GM13976 (cell line): Measurements from ENCODE around the gene LRRC8A.

Source experiments
- DNase-seq: peaks from one replicate; pipeline ENCODE4 v3.0.0; 2012; ENCODE audit warnings: low spot score
- in situ Hi-C: fragments of 300-500 bp; cut with MboI; formaldehyde crosslinking; loops from one replicate; pipeline ENCODE4 v1.12.0; 2022; ENCODE audit warnings: low sequenced_read_pairs, mixed read lengths, inconsistent platforms; ENCODE audit not compliant: unreplicated experiment
- TF ChIP-seq, protein P1 (sequence below): IDR thresholded peaks from 2 replicates; pipeline ENCODE4 v1.5.1; 2012; ENCODE audit warnings: borderline replicate concordance, mild to moderate bottlenecking; ENCODE audit not compliant: insufficient read depth; ENCODE audit errors: extremely low read depth, missing control alignments, control extremely low read depth

Gene LRRC8A

DNA sequence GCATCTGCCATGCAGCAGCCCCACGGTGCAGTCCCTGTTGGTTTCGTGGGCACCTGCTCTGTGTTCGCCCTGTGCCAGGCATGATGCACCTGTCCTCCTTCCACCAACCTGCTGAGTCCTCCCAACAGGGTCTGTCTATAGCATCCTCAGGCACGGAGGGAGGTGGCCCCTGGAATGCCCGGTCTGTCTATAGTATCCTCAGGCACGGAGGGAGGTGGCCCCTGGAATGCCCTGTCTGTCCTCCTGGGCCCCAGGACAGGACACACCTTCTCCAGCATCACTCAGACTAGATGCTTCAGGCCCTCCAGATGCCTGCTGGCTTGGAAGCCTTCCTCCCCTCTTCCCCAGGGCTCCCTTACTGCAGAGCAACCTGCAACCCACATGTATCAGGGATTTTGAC, 29.0 kb downstream of the LRRC8A start:
- in situ Hi-C loops: no loop called here
- no peak for DNase-seq
- TF ChIP-seq, protein P1, sequence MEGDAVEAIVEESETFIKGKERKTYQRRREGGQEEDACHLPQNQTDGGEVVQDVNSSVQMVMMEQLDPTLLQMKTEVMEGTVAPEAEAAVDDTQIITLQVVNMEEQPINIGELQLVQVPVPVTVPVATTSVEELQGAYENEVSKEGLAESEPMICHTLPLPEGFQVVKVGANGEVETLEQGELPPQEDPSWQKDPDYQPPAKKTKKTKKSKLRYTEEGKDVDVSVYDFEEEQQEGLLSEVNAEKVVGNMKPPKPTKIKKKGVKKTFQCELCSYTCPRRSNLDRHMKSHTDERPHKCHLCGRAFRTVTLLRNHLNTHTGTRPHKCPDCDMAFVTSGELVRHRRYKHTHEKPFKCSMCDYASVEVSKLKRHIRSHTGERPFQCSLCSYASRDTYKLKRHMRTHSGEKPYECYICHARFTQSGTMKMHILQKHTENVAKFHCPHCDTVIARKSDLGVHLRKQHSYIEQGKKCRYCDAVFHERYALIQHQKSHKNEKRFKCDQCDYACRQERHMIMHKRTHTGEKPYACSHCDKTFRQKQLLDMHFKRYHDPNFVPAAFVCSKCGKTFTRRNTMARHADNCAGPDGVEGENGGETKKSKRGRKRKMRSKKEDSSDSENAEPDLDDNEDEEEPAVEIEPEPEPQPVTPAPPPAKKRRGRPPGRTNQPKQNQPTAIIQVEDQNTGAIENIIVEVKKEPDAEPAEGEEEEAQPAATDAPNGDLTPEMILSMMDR: no peak

DNA sequence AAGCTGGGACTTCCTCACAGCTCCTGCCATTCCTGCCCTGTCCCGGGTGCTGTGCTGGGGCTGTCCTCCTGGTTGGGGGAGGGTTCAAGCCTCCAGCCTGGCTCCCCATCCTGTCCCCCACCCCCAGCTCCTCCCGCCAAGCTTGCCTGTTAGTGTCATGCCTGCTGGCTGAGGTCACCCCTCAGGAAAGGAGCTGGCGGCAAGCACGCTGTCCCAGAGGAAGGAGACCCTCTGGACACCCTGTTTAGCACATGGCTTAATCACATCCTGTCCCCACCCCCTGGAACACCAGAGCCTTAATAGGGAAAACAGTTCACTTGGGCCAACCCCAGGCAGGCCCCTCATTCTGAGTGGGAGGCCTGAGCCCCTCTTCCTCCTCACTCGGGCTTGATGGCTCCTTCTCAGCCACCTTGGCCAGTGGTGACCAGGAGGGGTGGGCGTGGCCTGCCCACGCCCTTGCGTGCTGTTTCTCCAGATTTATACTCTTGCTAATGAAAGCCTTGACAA, 29.6 kb downstream of the LRRC8A start:
- in situ Hi-C loops: no loop called here
- TF ChIP-seq, protein P1: no peak
- no peak for DNase-seq

DNA sequence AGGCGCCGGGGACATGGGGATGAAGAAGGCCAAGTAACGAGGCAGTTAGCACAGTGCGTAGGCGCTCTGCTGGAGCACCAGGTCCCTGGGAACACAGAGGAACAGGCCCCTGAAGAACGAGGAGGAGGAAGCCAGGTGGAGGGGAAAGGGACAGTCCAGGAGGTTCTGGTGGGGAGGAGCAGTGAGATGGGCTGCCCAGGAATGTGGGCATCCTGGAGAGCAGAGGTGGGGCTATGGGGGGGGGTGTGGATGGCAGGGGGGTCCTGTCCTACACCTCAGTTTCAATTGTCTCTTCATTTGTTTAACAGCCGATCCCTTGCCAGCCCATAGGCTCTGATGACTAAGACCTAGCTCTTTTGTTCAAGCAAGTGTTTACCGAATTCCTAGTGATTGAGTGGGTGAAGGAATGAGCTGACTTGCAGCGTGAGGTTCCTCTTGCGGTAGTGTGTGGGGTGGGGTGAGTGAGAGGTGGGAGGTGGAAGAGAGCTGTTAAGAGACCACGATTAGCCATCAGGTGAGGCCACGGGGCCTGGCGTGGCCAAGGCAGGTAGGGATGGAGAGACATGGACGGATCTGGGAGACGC, 30.4 kb downstream of the LRRC8A start:
- in situ Hi-C loops: no loop called here
- DNase-seq: no peak
- TF ChIP-seq, protein P1: no peak

DNA sequence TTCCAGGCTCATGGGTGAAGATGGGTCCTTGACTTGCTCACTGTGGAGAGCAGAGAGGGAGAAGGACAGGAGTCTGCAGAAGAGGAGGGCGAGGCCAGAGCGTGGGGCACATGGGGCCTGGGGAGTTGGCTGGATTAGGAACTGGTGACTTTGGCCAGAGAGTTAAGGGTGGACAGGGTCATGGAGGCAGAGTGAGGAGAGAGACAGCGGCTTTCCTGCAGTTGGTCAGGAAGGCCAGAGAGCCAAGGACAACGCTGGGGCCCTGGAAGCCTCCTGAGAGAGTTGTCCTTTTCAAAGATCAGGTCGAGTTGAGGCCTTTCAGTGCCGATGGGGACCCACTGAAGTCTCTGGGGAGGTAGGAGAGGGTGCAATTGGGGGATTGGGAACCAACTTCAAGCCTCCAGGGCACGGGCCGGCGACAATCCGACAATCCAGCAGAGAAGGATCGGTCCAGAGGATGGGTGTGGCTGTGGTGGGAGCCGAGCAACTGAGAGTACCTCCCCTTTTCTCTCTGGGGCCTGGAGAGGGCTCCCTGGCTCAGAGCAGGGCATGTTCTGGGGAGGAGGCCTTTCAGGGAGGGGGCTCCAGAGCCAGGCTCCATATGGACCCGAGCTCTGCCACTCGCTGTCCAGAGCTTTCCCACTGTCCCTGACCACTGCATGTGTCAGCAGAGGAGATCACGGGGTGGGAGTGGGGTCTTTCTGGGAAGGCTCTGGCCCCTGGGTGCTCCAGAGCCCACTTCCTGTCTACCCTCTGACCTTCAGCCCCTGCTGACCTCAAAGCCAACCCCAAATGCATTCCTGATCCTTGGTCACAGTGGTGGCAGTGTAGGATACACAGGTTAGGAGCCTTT, 31.3 kb downstream of the LRRC8A start:
- in situ Hi-C loops: no loop called here
- TF ChIP-seq, protein P1: no peak
- DNase-seq: no peak

DNA sequence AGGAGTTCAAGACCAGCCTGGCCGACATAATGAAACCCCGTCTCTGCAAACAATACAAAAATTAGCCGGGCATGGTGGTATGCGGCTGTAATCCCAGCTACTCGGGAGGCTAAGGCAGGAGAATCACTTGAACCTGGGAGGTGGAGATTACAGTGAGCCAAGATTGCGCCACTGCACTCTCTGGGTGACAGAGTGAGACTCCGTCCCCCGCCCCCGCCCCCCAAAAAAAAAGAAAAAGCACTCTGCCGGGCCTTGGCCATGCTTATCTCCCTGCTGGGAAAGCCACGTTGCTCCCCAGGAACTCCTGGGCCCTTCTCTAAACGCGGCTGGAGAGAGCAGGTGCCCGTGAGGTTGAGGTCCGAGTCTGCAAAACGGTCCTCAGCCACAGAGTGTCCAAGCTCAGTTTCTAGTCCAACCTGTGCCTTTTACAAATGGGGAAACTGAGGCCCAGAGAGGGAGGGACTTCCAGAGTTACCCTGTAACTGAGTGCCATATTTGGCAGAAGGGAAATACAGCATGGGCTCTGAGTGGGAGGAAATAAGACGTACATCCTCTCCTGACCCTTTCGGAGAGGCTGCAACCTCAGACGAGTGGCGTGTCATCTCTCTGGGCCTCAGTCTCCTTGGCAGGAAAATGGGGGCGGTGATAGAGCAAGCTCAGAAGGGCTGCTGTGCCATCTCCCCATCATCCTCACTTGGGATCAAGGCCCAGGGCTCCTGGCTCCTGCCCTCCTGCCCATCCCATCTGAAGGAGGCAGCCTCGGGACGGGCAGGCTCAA, 32.3 kb downstream of the LRRC8A start:
- DNase-seq: no peak
- in situ Hi-C loops: no loop called here
- TF ChIP-seq, protein P1: no peak

DNA sequence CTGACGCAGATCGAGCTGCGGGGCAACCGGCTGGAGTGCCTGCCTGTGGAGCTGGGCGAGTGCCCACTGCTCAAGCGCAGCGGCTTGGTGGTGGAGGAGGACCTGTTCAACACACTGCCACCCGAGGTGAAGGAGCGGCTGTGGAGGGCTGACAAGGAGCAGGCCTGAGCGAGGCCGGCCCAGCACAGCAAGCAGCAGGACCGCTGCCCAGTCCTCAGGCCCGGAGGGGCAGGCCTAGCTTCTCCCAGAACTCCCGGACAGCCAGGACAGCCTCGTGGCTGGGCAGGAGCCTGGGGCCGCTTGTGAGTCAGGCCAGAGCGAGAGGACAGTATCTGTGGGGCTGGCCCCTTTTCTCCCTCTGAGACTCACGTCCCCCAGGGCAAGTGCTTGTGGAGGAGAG, 34.3 kb downstream of the LRRC8A start:
- in situ Hi-C loops: no loop called here
- TF ChIP-seq, protein P1: no peak
- DNase-seq: no peak
